NCI-H2171 treated with DMSO at 0.1 percent for 48 hours (cell line): ENCODE data around the gene LRRC58.

ENCODE experiments used
- DNase-seq: peaks from one replicate; lab custom pipeline; 2025; lab: John Stamatoyannopoulos, UW

LRRC58 gene

DNA sequence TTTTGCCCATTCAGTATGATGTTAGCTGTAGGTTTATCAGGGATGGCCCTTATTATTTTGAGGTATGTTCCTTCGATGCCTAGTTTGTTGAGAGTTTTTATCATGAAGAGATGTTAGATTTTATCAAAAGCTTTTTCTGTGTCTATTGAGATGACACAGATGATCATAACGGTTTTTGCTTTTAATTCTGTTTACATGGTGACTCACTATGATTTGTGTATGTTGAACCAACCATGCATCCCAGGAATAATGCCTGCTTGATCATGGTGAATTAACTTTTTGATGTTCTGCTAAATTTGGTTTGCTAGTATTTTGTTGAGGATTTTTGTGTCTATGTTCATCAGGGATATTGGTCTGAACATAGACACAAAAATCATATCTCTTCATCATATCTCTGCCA is 72.4 kb downstream of the LRRC58 start:
- no peak for DNase-seq

- DNase-seq, result peak; percentile 89
Measured at GRCh38 chr3:120275618-120276017, 73.5 kb downstream of the LRRC58 start.

DNA sequence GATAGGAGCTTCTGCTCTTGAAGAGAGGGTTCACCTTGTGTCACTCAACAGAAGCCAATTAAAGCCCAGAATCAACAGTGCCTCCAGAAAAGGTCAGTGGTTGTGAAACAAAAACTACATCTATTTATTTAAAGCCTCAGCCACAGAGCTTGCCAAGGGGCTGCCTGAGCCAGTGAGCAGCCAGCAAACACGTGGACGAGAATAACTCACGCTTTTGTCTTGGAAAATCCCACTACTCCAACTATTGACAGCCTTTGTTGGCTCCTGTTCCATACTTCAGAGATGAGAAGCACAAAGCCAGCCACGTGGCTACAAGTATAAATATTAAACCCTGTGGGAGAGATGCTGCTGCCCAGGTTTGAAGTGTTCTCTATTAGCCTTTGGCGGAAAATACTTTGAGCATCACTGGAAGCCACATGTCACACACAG is 74.4 kb downstream of the LRRC58 start:
- DNase-seq, result no peak
